Heart right ventricle (tissue), 16 donors: Measurements from ENCODE around the gene HOMER1. TPM values are rescaled to one million over a fixed set of nuclear protein-coding genes. Genes with fewer than 3 reads are reported as not detected.
A peak's percentile ranks its signal among the peaks of the same experiment; 100 is the strongest.

Source experiments
- ATAC-seq, 8 donors: fragments of 200-7000 bp; cut with Tn5 transposase; one replicate each; pipeline ENCODE4 v1.9.1; 2020; ENCODE audit warnings: mild to moderate bottlenecking in 8 of 8, moderate library complexity in 8 of 8, moderate number of reproducible peaks in 1 of 8
- DNase-seq, 2 donors: peaks; one replicate each; pipeline ENCODE4 v3.0.0-alpha.2; 2020
- H3K27ac ChIP-seq, 10 donors: fragments of 200-600 bp; sonication (generic) in 2 of 10; one replicate each; pipeline versions ENCODE4 v1.5.0 to v1.8.0; 2020 to 2022; ENCODE audit warnings: mild to moderate bottlenecking in 3 of 10
- H3K27me3 ChIP-seq, 7 donors: fragments of 200-600 bp; one replicate each; pipeline ENCODE4 v1.8.0; 2021 to 2022; ENCODE audit warnings: mild to moderate bottlenecking in 2 of 7
- H3K36me3 ChIP-seq, 9 donors: fragments of 200-600 bp; sonication (generic) in 1 of 9; one replicate each; pipeline versions ENCODE4 v1.5.0 to v1.8.0; 2020 to 2022; ENCODE audit warnings: mild to moderate bottlenecking in 2 of 9
- H3K4me1 ChIP-seq, 9 donors: fragments of 200-600 bp; sonication (generic) in 1 of 9; one replicate each; pipeline versions ENCODE4 v1.5.0 to v1.8.0; 2020 to 2022; ENCODE audit warnings: mild to moderate bottlenecking in 4 of 9
- H3K4me3 ChIP-seq, 10 donors: fragments of 200-600 bp; sonication (generic) in 2 of 10; one replicate each; pipeline versions ENCODE4 v1.5.0 to v1.8.0; 2020 to 2022; ENCODE audit warnings: mild to moderate bottlenecking in 7 of 10, moderate library complexity in 2 of 10
- H3K9me3 ChIP-seq, 11 donors: fragments of 200-600 bp in 10 of 11; sonication (generic) in 2 of 11; one replicate each; pipeline versions ENCODE4 v1.5.0 to v1.8.0; 2013 to 2022; ENCODE audit warnings: mild to moderate bottlenecking in 2 of 11, control low read depth in 1 of 11, moderate library complexity in 1 of 11
- CTCF ChIP-seq, 9 donors: fragments of 200-600 bp; sonication (generic) in 2 of 9; IDR thresholded peaks; one replicate each; pipeline versions ENCODE4 v1.5.0 to v1.8.0; 2021 to 2022; ENCODE audit warnings: antibody characterized with exemption in 9 of 9, mild to moderate bottlenecking in 5 of 9, moderate library complexity in 1 of 9
- WGBS, 2 donors: extraction: QIAGEN DNeasy Blood & Tissue Kit; methylation state at CpG; one replicate each; pipeline ENCODE4 v1.1.7; 2013; ENCODE audit warnings: inconsistent platforms in 1 of 2; 5-methylcytosine and 5-hydroxymethylcytosine counted together
- intact Hi-C, 10 donors: fragments of 100-400 bp; cut with DNase I; formaldehyde crosslinking; loops; one replicate each; pipeline versions ENCODE4 v1.11.1 to v1.14.2; 2022
- polyA plus RNA-seq, 2 donors: library from polyadenylated mRNA; stranded (reverse); fragments of 200-250 nt; gene quantifications; one replicate each; pipeline ENCODE4 v1.2.3, GENCODE V29; 2013
- total RNA-seq, 10 donors: library from RNA; stranded (reverse); fragmentation: NEBNext Ultra II Directional in 3 of 10; extraction: Animal tissue kit (Norgen Biotek cat#: 25700) in 3 of 10; gene quantifications; one replicate each; pipeline versions ENCODE4 v1.2.1 to v1.2.4, GENCODE V29; 2021 to 2023
- donor health status: Arrhythmogenic right ventricular cardiomyopathy.
- donor health status: ischemic (EF 13 %, LVEDD 7.1; RV severe dilation, severe dysfunction).
- donor health status: healthy with polysubstance abuse.
- donor health status: DM: no; HTN: yes; CAD: no.
- donor health status: DM: no; HTN: no; CAD: no.
- donor health status: ischemic (EF 25% LVEDD 6.9; RV normal size, moderate dysfunction).
- donor health status: ischemic (EF 25% LVEDD 5.7; RV mildly dilated, moderate dysfunction).
- donor health status: healthy.
- donor health status: DM: yes; HTN: yes; CAD: no.
- donor health status: Ischemic cardiomyopathy.
- donor health status: ischemic (EF 35%, LVEDD 5.7; RV mildly dilated, moderate dysfunction).
- donor health status: nonischemic (EF 11% LVEDD 7.7; RV severe dilation, severe dysfunction).
- donor health status: DM: yes; HTN: yes; CAD: no.
- donor health status: PGD.
- donor health status: ischemic (EF 29% LVEDD 5.4; RV normal size, mild dysfunction).
- donor health status: nonischemic (EF 23%, LVEDD 6.1; RV moderate dilation, normal function).

HOMER1 gene
- total and polyA plus RNA-seq, 12 donors = 4.7 to 109 (median 61.0) TPM

GRCh38 chr5:79357398-79357797, 156.5 kb downstream of the HOMER1 start:
- peaks cover 0 to 6% (median 0%) of the 10 kb centered on the region in 9 donors for H3K4me1 ChIP-seq
- no peak overlapping the region for H3K27ac ChIP-seq
- WGBS, 2 donors = 5 to 13% methylated on average over 1 of the region's 1 CpG
- no peak for ATAC-seq
- no peaks in the 10 kb centered on the region for H3K36me3 ChIP-seq
- intact Hi-C loops = no loop called here
- DNase-seq = no peak
- H3K27me3 ChIP-seq = no peaks in the 10 kb centered on the region
- no peaks in the 10 kb centered on the region for H3K9me3 ChIP-seq
- TF ChIP-seq CTCF (IDR thresholded peaks at IDR 0.05) = no peak
- no peak overlapping the region for H3K4me3 ChIP-seq

GRCh38 chr5:79349881-79350280, 164.1 kb downstream of the HOMER1 start:
- 87 to 93% methylated on average over 2 of the region's 2 CpGs for WGBS, 2 donors
- no peaks in the 10 kb centered on the region for H3K9me3 ChIP-seq
- ATAC-seq (no peak), DNase-seq (no peak)
- intact Hi-C loops = no loop called here
- no peaks in the 10 kb centered on the region for H3K27me3 ChIP-seq
- H3K4me1 ChIP-seq = no peaks in the 10 kb centered on the region
- H3K4me3 ChIP-seq = no peak overlapping the region
- no peaks in the 10 kb centered on the region for H3K36me3 ChIP-seq
- TF ChIP-seq CTCF (IDR thresholded peaks at IDR 0.05) = no peak
- H3K27ac ChIP-seq = no peak overlapping the region

GRCh38 chr5:79349047-79349446, 164.9 kb downstream of the HOMER1 start:
- intact Hi-C loops = no loop called here
- no peak for TF ChIP-seq CTCF (IDR thresholded peaks at IDR 0.05)
- Histone ChIP-seq H3K4me3 (no peak overlapping the region), H3K9me3 (no peaks in the 10 kb centered on the region), H3K27ac (no peak overlapping the region), H3K36me3 (no peaks in the 10 kb centered on the region), H3K4me1 (no peaks in the 10 kb centered on the region), H3K27me3 (no peaks in the 10 kb centered on the region)
- 92 to 93% methylated on average over 10 of the region's 10 CpGs for WGBS, 2 donors
- DNase-seq (no peak), ATAC-seq (no peak)

DNA sequence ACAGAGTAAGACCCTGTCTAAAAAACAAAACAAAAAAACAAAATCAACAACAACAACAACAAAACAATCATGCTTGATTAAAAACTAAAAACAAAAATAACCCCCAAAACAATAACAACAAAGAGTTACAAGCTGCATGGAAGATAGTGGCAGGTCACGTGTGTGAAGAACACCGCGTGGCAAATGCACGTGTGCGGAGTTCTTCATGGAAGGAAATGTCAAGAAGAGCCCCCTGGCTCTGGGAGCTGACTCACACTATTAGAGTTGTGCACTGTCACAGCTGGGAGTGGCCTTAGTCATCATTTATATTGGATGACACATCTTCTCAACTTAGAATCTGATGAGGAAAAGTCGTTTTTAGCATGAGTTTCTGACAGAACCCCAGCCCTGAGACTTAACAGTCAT, 167.5 kb downstream of the HOMER1 start:
- intact Hi-C loops = no loop called here
- no peaks in the 10 kb centered on the region for H3K36me3 ChIP-seq
- H3K9me3 ChIP-seq = no peaks in the 10 kb centered on the region
- no peak for TF ChIP-seq CTCF (IDR thresholded peaks at IDR 0.05)
- H3K4me3 ChIP-seq = no peak overlapping the region
- 84 to 89% methylated on average over 6 of the region's 6 CpGs for WGBS, 2 donors
- no peaks in the 10 kb centered on the region for H3K4me1 ChIP-seq
- ATAC-seq (peak in 1 of 8 donors; percentile 68), DNase-seq (no peak)
- H3K27me3 ChIP-seq = no peaks in the 10 kb centered on the region
- H3K27ac ChIP-seq = no peak overlapping the region
